Measurements from ENCODE around the gene ANKK1. TPM values are rescaled to one million over a fixed set of nuclear protein-coding genes. Genes with fewer than 3 reads are reported as not detected.
A peak's percentile ranks its signal among the peaks of the same experiment; 100 is the strongest.

The ANKK1 gene
- total and polyA plus RNA-seq, 9 of the 15 experiments (the other 6 are each of a cell fraction or from before 2014, with no cell fraction given): not detected

DNA sequence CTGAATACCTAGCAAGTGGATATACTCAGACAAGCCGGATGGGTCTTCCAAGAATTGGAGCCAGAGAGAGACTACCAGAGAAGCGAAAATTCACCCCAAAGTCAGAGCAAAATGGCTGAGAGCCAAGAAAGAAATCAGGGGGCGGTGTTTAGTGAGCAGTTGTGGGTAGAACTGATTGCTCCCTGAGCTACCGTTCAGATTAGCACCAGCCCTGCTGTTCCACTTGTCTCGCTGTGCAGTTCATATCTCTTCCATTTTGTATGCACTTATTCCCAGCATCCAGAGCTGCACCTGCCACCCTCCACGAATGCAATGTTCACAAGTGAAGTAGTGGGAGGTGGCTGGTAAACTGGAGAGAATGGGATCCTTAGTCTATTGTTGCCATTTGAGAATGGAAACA lies 62.2 kb downstream of the ANKK1 start:
- ATAC-seq (no peak), FAIRE-seq (no peak), DNase-seq (ENCODE audit: extremely low read depth in 1 of 4, low spot score in 3 of 4) (no peak)
- no peak overlapping the region for H3K4me3 ChIP-seq
- H2AFZ ChIP-seq (ENCODE audit: low read depth, low read length): no peak overlapping the region
- H3K9me3 ChIP-seq (replicated peaks; ENCODE audit: control insufficient read depth, insufficient read depth, low read depth, low read length): no peaks in the 10 kb centered on the region
- 0% methylated on average over 6 of the region's 6 CpGs for WGBS (ENCODE audit: insufficient coverage, low coverage, missing lambda C conversion rate)
- peaks cover 9 to 37% of the 10 kb centered on the region in 2 experiments for H3K27me3 ChIP-seq (ENCODE audit: control insufficient read depth in 2 of 2, insufficient read depth in 2 of 2, low read length in 2 of 2)
- CTCF ChIA-PET (ENCODE audit: low intra/inter-chr PET ratio): no interaction called here
- intact Hi-C loops (cut with micrococcal nuclease): no loop called here
- peaks cover 2% of the 10 kb centered on the region; the same call in 1 of the 2 replicates for H4K20me1 ChIP-seq (replicated peaks; ENCODE audit: control insufficient read depth, insufficient read depth, low read length)
- no peak overlapping the region for H3K27ac ChIP-seq (ENCODE audit: extremely low read depth, low read depth, low read length)
- no peak overlapping the region for H3K4me2 ChIP-seq (ENCODE audit: insufficient read depth, low read length)
- TF ChIP-seq KDM1A (IDR thresholded peaks at IDR 0.05): peak; percentile 42 to 49; a peak in 2 of 4 replicates
- no peak for TF ChIP-seq ZNF707 (CRISPR knock-in tag; conservative IDR thresholded peaks at IDR 0.05)
- no peak for TF ChIP-seq ZNF197 (CRISPR knock-in tag; IDR thresholded peaks at IDR 0.05; ENCODE audit: low read depth)
- TF ChIP-seq MIER1 (IDR thresholded peaks at IDR 0.05; ENCODE audit: low read depth): no peak
- TF ChIP-seq NFIC (IDR thresholded peaks at IDR 0.05): peak; percentile 62
- no peak for TF ChIP-seq ZNF408 (CRISPR knock-in tag; IDR thresholded peaks at IDR 0.05; ENCODE audit: low read depth)
- no peak for TF ChIP-seq RAD51 (IDR thresholded peaks at IDR 0.05; ENCODE audit: borderline replicate concordance, low read depth)
- TF ChIP-seq, protein P1, sequence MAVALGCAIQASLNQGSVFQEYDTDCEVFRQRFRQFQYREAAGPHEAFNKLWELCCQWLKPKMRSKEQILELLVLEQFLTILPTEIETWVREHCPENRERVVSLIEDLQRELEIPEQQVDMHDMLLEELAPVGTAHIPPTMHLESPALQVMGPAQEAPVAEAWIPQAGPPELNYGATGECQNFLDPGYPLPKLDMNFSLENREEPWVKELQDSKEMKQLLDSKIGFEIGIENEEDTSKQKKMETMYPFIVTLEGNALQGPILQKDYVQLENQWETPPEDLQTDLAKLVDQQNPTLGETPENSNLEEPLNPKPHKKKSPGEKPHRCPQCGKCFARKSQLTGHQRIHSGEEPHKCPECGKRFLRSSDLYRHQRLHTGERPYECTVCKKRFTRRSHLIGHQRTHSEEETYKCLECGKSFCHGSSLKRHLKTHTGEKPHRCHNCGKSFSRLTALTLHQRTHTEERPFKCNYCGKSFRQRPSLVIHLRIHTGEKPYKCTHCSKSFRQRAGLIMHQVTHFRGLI (CRISPR knock-in tag; IDR thresholded peaks at IDR 0.05): no peak
- TF ChIP-seq, protein P2, sequence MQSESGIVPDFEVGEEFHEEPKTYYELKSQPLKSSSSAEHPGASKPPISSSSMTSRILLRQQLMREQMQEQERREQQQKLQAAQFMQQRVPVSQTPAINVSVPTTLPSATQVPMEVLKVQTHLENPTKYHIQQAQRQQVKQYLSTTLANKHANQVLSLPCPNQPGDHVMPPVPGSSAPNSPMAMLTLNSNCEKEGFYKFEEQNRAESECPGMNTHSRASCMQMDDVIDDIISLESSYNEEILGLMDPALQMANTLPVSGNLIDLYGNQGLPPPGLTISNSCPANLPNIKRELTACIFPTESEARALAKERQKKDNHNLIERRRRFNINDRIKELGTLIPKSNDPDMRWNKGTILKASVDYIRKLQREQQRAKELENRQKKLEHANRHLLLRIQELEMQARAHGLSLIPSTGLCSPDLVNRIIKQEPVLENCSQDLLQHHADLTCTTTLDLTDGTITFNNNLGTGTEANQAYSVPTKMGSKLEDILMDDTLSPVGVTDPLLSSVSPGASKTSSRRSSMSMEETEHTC (IDR thresholded peaks at IDR 0.05): no peak
- TF ChIP-seq STAT5A (IDR thresholded peaks at IDR 0.05; ENCODE audit: borderline replicate concordance, low read length): no peak
- TF ChIP-seq RNF2 (IDR thresholded peaks at IDR 0.05): no peak
- POLR2A ChIA-PET: no interaction called here
- no peak overlapping the region for H3K9ac ChIP-seq (ENCODE audit: insufficient read depth in 1 of 2, low read depth in 2 of 2, low read length in 2 of 2)
- H3K36me3 ChIP-seq (ENCODE audit: control insufficient read depth, insufficient read depth, low read length): no peaks in the 10 kb centered on the region
- no peaks in the 10 kb centered on the region for H3K79me2 ChIP-seq (ENCODE audit: control insufficient read depth, insufficient read depth, low read length)
- no peaks in the 10 kb centered on the region for H3K9me1 ChIP-seq (ENCODE audit: control insufficient read depth, insufficient read depth, low read length)
- peaks cover 0 to 5% of the 10 kb centered on the region in 2 experiments; a peak in 1 of 5 replicates for H3K4me1 ChIP-seq (replicated peaks in 1 of 2; ENCODE audit: control insufficient read depth in 2 of 2, insufficient read depth in 2 of 2, low read length in 2 of 2)
- in situ Hi-C loops (cut with MboI): no loop called here
- no TSS peak for BruUV-seq (replicated peaks)

Small RNA genes within 50 kb of the gene (microRNA-seq; reads per million reads assigned to microRNA genes)
- gene MIR4301 (ENCODE audit: borderline microRNAs expressed): not detected

Small RNA genes within 50 kb of the gene (small RNA-seq; reads per million reads assigned to genes)
- gene MIR4301: not detected

Other genes starting within 250 kb of the ANKK1 start
- gene TTC12, start 73.2 kb upstream of the ANKK1 start, total RNA-seq (2014; rRNA removed): 10.0 and 18.9 TPM in 2 replicates
- 15.1 and 15.3 TPM in 2 replicates for gene TTC12, start 73.2 kb upstream of the ANKK1 start, total RNA-seq (2014; rRNA removed; fragmentation: Illumina TruSeq; extraction: Trizol)
- gene TTC12, start 73.2 kb upstream of the ANKK1 start, total RNA-seq (2015; rRNA removed; fragmentation: Illumina TruSeq; extraction: Trizol): 16.0 and 18.9 TPM in 2 replicates
- gene TTC12, start 73.2 kb upstream of the ANKK1 start, total RNA-seq (2021): 8.4 and 8.5 TPM in 2 replicates
- 10.2 and 13.4 TPM in 2 replicates for gene TTC12, start 73.2 kb upstream of the ANKK1 start, polyA plus RNA-seq (2011; rRNA removed)
- 12.1 and 14.0 TPM in 2 replicates for gene TTC12, start 73.2 kb upstream of the ANKK1 start, polyA plus RNA-seq (2014; fragmentation: Illumina TruSeq; extraction: Trizol)
- 1 to 10 TPM; 5.1 to 9.1 TPM for gene TTC12, start 73.2 kb upstream of the ANKK1 start, polyA plus RNA-seq (2014; fragmentation: Nextera tagmentation; extraction: Ambion mirVana)
- 9.4 and 19.9 TPM in 2 replicates for gene TTC12, start 73.2 kb upstream of the ANKK1 start, polyA plus RNA-seq (2014; rRNA removed)
- not detected in 2 replicates for gene DRD2, start 87.6 kb downstream of the ANKK1 start, total RNA-seq (2014; rRNA removed)
- gene DRD2, start 87.6 kb downstream of the ANKK1 start, total RNA-seq (2014; rRNA removed; fragmentation: Illumina TruSeq; extraction: Trizol): not detected in 2 replicates
- not detected in 2 replicates for gene DRD2, start 87.6 kb downstream of the ANKK1 start, total RNA-seq (2015; rRNA removed; fragmentation: Illumina TruSeq; extraction: Trizol)
- gene DRD2, start 87.6 kb downstream of the ANKK1 start, total RNA-seq (2021): not detected in 2 replicates
- gene DRD2, start 87.6 kb downstream of the ANKK1 start, polyA plus RNA-seq (2011; rRNA removed): not detected in 2 replicates
- gene DRD2, start 87.6 kb downstream of the ANKK1 start, polyA plus RNA-seq (2014; fragmentation: Illumina TruSeq; extraction: Trizol): not detected in 2 replicates
- not detected for gene DRD2, start 87.6 kb downstream of the ANKK1 start, polyA plus RNA-seq (2014; fragmentation: Nextera tagmentation; extraction: Ambion mirVana)
- gene DRD2, start 87.6 kb downstream of the ANKK1 start, polyA plus RNA-seq (2014; rRNA removed): not detected in 2 replicates